HG02938 (cell line): ENCODE results near the gene DIO2.

Experiments
- ATAC-seq: cut with Tn5 transposase; IDR thresholded peaks from one replicate; pipeline ENCODE4 v1.9.1; 2021; ENCODE audit warnings: mild to moderate bottlenecking, moderate library complexity; ENCODE audit not compliant: unreplicated experiment

DIO2 gene

GRCh38 chr14:80172375-80173051, 38.8 kb downstream of the DIO2 start:
- ATAC-seq, result no peak

DNA sequence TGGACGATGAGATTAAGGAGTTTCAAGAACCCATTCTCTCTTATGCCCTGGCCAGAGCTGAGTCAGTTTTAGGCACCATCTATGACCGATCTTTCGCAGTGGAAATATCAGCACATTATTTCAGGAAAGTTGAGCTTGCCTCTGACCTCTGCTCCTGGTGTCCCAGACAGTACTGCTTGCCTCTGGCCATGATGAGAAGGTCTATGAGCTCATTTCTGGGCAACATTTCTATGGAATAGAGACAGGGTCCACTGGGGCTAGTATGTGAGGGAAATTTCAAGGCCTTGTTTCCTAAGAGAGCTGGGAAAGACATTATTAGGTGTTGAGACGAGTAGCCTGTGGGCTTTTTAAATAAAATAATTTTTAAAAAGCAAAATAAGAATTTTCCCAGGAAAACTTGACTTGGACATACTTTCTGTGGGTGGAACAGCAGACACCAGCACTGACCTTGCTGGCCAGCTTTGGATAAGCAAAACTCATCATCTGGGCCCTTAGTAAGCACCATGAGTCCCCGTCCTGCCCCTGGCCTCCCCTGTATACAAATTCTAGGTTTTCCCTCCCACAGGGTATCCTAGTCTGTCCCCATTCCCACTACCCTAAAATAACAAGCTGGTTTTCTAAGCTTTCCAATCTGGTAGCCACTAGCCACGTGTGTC, 43.4 kb downstream of the DIO2 start:
- no peak for ATAC-seq

DNA sequence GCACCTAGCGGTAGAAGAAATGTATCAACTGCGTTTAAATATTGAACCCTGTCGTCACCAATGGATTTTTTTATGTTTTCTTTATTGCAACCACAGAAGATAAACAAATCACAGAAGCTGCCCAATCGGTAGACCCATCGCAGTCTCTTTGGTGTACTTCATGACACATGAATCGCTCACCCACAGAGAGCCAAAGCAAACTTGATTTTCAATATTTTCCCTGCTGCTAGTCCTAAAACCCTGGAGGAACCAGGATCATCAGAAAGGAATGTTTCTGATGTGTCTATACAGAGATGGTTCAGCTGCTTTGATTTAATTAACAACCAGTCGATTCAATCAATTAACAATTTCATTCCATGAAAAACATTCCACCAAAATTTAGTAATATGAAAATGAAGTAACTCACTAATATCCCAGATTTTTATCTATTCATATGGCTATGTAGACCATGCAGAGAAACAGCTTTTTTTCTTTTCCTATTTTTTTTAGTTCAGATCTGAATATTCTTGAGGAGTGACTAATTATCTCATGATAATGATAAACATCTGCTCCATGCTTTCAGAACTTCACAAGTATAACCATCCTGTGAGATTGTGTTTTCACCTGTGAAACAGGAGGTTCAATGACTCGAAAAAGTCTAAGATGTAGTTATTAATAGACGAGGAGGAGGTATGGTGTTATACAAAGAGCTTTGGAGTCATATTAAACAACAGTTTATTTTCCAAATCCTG, 46.1 kb downstream of the DIO2 start:
- ATAC-seq, result no peak

DNA sequence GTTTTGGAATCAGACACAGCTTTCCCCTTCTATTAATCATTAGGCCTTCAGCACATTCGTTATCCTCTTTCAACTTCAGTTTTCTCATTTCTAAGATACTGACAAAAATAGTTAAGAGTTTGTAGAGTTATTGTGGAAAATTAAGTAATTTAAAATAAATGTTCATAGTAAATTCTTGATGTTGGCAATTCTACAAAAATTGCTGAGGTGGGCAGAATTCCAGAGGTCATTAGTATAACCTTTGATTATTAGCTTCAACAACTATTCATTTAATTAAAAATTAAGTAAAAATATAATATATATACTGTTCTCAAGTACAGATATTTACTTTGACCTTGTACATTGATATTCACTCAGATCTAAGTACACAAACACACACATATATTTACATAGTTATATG, 58.5 kb downstream of the DIO2 start:
- ATAC-seq, result no peak

- no peak for ATAC-seq
Observed at GRCh38 chr14:80152166-80152565, 59.1 kb downstream of the DIO2 start.

- ATAC-seq, result no peak
Observed at GRCh38 chr14:80150301-80150700, 61.0 kb downstream of the DIO2 start.
